GM12872 (cell line): Measurements from ENCODE around the gene STK17A.

Source experiments
- TF ChIP-seq, protein P1 (sequence below): IDR thresholded peaks from 3 replicates; pipeline ENCODE4 v1.5.1; 2011; ENCODE audit warnings: low read depth, mild to moderate bottlenecking, low read length, moderate library complexity; ENCODE audit not compliant: insufficient read depth

Gene STK17A

DNA sequence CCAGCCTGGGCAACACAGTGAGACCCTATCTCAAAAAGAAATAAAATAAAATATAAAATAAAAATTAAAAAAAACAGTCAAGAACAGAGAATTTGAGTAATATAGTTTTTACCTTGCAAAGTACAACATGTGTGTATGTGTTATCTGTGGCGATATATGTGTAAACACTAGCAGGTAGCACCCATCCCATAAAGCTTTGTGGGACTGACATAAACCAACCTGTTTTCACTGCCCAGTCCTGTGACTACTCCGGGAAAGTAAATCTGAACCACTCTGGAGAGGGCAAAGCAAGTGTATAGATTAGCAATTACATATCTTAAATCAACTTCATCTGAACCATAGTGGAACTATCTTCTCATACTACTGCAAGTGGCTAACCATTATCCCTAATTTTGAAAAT, 74.1 kb downstream of the STK17A start:
- TF ChIP-seq, protein P1, sequence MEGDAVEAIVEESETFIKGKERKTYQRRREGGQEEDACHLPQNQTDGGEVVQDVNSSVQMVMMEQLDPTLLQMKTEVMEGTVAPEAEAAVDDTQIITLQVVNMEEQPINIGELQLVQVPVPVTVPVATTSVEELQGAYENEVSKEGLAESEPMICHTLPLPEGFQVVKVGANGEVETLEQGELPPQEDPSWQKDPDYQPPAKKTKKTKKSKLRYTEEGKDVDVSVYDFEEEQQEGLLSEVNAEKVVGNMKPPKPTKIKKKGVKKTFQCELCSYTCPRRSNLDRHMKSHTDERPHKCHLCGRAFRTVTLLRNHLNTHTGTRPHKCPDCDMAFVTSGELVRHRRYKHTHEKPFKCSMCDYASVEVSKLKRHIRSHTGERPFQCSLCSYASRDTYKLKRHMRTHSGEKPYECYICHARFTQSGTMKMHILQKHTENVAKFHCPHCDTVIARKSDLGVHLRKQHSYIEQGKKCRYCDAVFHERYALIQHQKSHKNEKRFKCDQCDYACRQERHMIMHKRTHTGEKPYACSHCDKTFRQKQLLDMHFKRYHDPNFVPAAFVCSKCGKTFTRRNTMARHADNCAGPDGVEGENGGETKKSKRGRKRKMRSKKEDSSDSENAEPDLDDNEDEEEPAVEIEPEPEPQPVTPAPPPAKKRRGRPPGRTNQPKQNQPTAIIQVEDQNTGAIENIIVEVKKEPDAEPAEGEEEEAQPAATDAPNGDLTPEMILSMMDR: no peak

DNA sequence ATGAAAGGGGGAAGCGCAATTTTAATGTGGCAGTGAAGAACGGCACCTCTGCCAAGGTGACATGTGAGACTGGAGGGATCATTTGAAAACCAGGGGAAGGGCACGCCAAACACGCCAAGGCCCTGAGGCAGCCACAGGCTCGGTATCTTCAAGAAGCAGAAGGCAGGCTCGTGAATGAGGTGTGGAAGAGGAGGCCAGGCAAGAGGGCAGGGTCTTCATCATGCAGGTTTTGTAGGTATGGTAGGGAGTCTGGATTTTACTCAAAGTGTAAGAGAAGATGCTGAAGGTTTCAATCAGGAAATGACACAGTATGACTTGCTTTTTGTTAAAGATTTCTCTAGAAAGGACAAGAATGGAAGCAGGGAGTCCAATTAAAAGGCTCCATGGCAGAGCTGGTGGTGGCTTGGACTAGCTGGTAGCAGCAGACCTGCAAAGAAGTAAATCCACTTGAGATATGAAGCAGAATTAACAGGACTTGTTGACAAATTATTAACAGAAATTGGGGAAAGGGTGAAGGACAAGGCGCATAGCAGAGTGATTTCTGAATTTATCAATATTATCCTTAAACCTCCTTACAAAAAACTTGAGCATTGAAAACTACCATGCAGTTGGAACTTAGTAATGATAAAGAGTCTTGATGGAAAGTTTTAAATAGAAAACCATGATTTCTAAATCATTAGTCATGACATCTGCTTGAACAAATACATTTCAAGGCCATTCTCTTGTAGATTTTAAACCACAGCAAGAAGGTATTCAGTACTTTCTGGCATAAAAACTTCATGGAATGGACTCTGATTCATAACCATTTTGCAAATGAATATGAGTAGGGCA, 76.0 kb downstream of the STK17A start:
- TF ChIP-seq, protein P1: no peak

DNA sequence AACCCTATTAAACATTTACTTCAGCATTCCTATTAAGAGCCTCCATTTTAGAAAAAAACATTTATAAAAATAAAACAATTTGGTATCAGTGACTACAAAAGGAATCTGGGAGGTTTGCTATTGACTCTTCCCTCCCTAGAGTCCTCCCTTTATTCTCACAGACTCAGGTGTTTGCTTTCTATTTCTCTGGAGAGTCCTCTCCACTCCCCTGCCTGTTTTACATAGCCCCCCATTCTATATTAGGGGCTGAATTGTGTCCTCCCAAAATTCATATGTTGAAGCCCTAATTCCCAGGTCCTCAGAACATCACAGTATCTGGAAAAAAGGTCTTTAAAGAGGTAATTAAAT, 76.6 kb downstream of the STK17A start:
- TF ChIP-seq, protein P1: no peak

DNA sequence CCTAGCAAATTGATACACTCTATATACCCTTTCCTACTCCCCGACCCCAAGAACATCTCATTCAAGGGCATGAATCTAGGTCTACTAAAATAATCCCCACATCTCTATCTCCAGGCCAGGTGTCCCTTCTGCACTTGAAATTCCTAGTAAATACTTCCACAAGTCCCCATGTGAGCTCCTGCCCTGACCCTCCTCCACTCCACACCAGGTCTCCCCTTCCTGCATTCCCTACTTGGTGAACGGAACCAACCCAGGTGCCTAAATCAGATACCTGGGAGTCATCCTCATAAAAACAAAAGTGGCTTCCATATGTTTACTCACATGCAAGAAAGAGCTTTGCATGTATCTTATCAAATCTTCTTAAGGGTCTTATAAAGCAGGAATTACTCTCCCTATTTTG, 77.2 kb downstream of the STK17A start:
- TF ChIP-seq, protein P1: no peak

DNA sequence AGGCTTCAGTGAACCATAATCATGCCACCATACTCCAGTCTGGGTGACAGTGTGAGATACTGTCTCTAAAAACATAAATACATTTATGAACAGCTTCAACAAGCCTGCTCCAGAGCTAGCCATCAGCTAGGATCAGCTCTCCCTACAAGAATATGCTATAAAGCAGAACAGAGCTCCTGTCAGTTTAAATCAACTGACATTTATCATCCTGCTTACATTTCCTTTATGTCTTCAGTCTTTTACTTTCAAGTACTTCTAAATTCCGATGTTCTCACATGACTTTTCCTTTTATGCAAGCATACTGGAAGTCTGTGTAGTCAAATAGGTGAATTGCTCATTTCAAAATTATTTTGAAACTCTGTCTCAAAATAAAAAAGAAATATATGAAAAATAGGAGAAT, 81.8 kb downstream of the STK17A start:
- TF ChIP-seq, protein P1: no peak

DNA sequence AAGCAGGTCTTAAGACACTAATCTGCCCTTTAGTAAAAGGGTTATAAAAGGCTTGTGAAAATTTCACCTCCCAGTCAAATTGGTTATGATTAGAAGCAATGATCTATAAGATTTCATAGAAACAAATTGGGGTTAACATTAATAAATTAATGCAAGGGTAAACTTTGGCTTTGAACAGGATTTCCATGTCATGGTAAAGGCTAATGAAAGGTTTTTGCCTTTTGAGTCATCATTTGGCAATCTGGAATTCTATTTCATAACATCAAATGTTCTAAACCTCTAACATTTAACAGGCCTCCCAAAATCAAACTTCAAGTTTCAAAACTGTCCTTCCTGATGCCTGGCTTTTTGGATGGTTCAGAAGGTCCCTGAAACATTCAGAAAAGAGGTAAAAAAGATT, 84.0 kb downstream of the STK17A start:
- TF ChIP-seq, protein P1: no peak

DNA sequence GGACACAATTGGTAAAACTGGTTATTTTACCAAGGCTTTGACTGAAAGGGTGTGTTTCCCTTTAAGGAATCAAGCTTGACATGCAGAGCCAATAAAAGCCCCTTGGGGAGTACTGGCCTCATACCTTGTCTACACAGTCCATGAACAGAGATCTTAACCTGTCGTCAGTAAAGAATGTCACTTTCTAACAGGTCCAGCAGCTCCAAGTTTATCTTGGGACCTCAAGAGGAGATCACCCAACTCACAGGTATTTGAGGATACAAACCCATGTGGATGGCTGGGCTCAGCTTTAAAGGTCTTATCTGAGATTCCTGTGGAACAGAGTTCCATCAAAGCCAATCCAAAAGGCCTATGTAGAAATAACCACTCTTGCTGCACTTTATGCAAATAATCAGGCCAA, 85.1 kb downstream of the STK17A start:
- TF ChIP-seq, protein P1: no peak
